HepG2 (cell line): ENCODE measurements around the gene FCHO2.

Source experiments
- CBX2 ChIP-seq, 2 experiments: fragments of 200-600 bp in 1 of 2; sonication (generic); formaldehyde crosslinking in 1 of 2; IDR thresholded peaks; 2 replicates each; pipeline versions ENCODE4 v1.7.0 to v1.8.1; 2018 to 2022; ENCODE audit warnings: low read depth in 2 of 2, low read length in 1 of 2, mild to moderate bottlenecking in 1 of 2, missing genetic modification reagents in 1 of 2
- MXD4 ChIP-seq: IDR thresholded peaks from 2 replicates; pipeline ENCODE4 v1.6.1; 2016; ENCODE audit warnings: mild to moderate bottlenecking, missing biosample characterization, missing genetic modification reagents
- ZNF24 ChIP-seq: fragments of 450-650 bp; IDR thresholded peaks from 2 replicates; pipeline ENCODE4 v1.6.1; 2017; ENCODE audit warnings: antibody characterized with exemption, mild to moderate bottlenecking

- no peak for TF ChIP-seq ZNF24
- TF ChIP-seq MXD4 (CRISPR knock-in tag): no peak
- no peak for TF ChIP-seq CBX2 (IDR thresholded peaks at IDR 0.05; ENCODE audit: low read depth, low read length)
- no peak for TF ChIP-seq CBX2 (CRISPR knock-in tag; IDR thresholded peaks at IDR 0.05; ENCODE audit: low read depth)
Measured at GRCh38 chr5:72940082-72940481, 15.8 kb upstream of the FCHO2 start.
